Dedifferentiated amniotic fluid mesenchymal stem cell (primary cell): Measurements from ENCODE around the gene PPIF.

Source experiments
- DNase-seq: peaks from one replicate; pipeline ENCODE4 v3.0.0-alpha.2; 2016; ENCODE audit errors: extremely low spot score

PPIF gene

DNA sequence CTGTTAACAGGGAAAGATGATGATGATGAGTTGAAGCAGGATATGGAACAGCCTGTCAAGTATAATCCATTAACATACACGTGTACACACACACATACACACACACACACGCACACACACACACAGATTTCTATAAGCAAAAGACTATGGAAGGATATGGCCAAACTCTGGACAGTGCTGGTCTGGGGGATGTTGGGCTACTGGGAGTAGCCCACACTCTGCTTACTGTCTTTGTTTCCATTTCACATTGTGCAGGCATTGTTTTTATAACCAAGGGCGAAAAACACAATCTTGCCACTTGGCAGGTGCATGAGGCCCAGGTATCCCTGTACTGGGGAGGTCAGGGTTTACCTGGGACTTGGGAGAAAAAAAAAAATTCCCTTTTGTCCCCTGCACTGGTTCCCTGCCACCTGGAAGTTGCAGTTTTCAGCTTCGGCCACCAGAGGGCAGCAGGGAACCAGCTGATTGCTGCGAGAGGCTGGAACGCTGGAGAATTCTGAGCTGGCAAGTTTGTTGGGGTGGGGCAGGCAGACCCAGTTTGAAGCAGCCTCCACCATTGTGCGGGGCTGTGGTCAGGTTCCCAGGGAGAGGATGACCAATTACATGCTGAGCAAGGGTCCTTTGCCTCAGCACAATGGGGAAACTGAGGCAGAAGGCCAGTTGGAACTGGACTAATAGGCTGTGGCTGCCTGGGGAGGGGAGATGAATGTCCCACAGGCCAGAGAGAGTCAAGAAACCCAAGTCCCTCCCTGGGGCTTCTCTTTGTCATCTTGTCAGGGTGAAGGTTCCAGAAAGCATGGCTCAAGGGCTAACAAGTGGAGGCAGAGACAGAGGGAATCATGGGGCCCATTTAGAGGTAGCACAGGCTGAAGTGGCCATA, 27.3 kb downstream of the PPIF start:
- DNase-seq, result peak; percentile 68

DNA sequence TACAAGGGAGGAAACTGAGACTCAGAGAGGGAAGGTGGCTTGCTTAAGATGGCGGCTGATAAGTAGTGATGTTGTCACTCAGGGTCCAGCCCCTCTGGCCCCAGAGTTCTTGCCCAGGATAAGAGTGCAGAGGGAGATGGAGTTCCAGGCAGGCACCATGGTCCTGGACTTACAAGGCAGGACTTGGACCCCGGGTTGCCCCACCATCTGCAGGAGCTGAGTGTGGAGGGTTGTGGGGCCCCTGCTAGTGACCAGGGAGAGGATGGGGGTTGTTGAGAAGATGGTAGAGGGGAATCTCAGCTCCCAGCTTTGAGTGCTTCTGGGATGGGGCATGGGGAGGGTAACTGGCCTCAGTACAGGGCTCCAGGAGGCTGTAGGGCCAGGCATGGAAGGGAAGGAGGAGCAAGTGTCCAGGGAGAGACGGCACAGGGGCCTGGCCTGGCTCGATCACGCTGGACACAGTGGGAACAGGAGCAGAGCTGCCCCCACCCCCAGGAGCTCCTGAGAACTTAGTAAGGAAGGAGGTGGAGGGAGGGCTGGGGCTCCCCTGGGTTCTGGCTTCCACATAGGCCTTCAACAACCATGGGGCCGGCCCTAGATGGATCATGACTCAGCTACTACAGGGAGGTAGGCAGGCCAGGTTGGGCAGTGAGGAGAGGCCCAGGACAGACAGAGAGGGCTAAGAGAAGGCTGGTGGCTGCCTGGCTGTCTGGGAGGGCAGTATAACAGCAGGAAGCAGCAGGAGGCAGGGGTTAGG, 28.2 kb downstream of the PPIF start:
- DNase-seq, result no peak

DNA sequence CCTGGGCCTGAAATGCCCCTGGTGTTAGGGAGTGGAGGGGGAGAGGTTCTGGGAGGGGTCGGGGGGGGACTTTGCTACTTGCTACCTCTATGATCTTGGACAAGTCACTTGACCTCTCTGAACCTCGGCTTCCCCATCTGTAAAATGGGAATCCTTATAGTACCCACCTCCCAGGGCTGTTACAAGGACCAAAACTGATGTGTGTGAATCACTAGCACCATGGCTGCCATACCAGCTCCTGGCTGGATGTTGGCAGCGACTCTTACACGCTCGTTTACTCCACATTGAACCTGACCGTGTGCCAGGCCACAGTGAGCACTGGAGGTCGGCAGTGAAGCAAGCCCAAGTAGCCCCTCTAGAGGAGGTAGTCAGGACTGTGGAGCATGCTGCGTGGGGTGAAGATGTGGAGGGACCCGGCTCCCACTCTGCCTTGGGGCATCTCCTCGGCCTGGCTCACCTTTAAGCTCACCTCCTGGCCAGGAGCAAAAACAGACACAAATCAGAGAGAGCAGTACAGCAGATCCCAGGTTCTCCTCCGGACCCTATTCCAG, 28.9 kb downstream of the PPIF start:
- no peak for DNase-seq

DNA sequence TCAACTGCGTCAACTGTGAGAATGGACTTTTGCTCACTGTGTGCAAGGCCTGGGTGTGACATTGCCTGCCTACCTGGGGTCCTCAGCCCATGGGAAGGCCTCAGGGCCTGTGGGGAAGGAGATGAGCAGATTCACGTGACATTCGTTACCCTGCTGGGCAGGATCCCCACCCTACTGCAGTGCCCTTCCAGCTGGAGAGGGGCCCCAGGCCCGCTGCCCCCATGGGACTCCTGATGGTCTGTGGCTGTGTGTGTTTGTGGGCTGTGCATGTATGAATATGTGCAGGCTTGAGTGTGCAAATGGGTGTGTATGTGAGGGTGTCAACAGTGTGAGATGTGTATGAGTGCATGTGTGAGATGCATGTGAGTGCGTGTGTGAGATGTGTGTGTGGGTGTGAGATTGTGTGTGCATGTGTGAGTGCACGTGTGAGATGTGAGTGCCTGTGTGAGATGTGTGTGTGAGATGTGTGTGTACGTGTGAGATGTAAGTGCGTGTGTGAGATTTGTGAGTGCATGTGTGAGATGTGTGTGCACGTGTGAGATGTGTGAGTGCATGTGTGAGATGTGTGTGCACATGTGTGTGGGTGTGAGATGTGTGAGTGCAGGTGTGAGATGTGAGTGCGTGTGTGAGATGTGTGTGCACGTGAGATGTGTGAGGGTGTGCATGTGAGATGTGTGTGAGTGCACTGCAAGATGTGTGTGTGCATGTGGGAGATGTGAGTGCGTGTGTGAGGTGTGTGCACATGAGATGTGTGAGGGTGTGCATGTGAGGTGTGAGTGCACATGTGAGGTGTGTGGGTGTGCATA, 29.7 kb downstream of the PPIF start:
- DNase-seq, result no peak

DNA sequence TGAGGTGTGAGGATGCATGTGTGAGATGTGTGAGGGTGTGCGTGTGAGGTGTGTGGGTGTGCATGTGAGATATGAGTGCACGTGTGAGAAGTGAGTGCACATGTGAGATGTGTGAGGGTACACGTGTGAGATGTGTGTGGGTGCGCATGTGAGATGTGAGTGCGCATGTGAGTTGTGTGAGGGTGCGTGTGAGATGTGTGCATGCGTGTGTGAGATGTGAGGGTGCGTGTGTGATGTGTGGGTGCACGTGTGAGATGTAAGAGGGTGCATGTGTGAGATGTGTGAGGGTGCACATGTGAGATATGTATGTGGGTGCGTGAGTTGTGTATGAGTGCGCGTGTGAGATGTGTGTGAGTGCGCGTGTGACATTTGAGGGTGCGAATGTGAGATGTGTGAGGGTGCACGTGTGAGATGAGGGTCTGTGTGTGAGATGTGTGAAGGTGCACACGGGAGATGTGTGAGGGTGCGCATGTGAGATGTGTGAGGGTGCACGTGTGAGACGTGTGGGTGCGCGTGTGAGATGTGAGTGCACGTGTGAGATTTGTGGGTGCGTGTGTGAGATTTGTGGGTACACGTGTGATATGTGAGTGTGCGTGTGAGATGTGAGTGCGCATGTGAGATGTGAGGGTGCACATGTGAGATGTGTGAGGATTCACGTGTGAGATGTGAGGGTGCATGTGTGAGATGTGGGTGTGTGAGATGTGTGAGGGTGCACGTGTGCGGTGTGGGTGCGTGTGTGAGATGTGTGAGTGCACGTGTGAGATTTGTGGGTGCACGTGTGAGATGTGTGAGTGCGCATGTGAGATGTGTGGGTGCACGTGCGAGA, 30.5 kb downstream of the PPIF start:
- no peak for DNase-seq

DNA sequence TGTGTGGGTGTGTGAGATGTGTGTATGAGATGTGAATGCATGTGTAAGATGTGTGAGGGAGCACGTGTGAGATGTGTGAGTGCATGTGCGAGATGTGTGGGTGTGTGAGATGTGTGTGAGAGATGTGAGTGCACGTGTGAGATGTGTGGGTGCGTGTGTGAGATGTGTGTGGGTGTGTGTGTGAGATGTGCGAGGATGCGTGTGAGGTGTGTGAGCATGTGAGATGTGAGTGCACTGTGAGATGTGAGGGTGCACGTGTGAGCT, 31.0 kb downstream of the PPIF start:
- DNase-seq, result no peak

DNA sequence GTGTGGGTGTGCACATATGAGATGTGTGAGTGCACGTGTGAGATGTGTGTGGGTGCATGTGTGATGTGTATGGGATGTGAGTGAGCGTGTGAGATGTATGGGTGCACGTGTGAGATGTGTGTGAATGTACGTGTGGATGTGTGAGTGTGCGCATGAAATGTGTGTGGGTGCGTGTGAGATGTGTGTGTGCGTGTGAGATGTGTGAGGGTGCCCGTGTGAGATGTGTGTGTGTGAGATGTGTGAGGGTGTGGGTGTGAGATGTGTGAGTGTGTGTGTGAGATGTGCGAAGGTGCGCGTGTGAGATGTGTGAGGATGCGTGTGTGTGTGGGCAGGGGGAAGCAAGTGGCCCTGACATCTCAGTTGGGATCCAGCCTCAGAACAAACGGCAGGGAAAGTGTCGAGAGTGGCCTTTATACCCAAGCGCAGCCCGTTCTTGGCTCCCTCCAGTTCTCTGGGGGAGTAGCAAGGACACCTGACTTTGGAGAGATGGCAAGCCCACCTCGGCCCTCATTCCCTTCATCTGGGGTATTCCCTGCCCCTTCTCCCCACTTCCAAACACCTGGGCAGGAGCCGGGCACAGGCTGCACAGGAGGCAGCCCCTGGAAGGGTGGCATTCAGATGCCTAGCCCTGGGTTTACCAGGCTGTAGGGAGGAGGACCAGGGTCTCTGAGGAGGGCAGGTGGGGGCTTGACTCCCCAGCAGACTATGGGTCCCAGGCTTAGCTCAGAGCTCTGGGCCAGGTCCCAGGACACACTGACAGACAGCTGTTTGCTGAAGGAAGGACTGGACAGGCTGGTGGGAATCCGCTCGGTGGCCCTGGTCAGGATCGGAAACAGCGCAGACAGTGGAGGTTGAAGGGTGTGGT, 31.6 kb downstream of the PPIF start:
- DNase-seq, result no peak

DNA sequence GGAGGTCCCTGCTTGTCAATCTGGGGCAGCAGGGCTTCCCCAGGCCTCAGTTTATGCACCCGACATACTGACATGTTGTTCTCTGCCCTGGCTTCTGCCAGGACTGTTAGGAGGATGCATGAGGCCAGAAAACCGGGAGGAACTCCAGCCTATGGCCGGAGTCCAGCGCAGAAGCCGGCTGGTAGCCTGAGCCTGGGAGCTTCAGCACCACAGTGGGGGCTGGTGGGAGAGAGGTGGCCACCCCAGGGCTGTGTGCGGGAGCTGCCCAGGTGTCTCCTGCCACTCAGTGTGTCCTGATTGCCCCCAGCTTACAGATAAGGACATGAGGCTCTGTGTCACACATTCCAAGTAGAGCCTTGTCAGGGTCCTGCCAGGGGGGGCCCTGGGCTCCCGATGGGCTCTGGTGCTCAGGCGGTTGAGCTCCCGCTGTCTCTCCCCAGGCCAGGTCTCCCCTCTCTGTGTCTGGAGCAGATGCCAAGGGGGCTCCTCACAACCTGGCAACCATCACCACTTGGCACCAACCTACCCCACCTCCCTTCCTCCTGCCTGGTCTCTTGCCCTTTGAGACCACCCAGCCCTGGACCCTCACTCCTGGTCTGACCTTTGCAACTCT, 32.3 kb downstream of the PPIF start:
- no peak for DNase-seq

DNA sequence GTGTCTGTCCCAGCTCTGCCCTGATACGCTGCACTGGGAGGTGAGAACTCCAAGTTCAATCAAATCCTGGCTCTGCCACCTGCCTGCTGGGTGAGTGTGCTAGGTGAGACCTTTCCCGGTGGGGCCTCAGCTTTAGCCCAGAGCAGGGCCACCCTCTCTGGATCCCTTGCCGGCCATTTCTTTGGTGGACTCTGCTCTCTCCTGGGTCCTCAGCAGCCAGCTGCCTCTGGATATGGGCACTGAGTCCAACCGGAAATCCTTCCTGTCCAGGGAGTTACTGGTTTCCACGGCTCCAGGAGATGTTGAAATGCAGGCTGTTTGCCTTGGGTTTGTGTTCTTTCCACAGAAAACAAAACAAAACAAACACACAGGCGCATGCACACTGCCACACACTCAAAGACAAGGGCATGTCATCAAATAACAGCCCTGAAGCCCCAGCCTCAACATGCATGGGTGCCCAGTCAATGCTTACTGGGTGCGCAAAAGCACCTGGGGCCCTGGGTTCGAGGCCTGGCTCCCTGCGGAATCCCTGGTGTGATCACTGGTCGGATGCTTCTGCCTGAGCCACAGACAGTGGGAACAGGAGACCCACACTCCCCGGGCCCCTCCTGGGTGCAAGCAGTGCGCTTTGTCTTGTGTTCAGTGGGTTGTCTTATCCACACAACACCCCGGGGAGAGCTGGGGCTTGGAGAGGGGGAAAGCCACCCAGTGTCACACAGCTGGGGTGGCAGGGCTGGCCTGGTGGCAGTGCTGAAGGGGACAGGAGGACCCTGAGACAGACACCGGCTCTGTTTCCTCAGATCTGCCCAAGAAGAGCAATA, 33.1 kb downstream of the PPIF start:
- DNase-seq, result peak; percentile 55

DNA sequence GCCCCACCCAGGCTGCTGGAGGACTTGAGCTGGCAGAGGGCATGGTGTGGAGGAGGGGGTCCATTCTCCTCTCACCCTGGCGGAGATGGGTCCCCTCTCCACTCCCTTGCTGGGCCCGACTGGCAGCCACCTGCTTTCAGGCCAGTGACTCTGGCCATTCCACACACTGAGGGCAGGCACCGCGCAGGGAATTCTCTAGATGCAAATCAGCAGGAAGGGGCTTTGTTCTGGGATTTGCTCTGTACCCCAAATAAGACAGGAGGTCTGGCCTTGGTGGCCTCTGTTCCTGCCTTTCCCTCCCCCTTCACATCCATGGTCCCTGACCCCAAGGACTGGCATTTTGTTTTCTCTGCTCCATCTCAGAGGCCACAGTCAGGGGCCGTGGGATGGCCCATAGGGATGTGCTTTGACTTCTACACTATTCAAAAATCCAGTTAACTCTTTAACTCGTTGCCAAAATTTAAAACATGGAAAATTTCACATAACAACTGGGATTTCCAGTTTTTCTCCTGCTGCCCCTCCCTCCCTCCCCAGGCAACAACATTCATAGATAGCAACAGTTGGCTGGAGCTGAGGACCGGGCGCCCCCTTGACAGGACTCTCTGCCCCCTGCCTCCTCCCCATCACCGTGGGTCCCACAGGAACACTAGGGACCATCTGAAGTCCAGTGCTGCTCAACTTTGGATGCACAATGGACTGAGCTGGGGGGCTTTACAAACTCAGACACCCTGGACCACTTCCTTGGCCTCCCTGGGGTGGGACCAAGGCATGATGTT, 33.9 kb downstream of the PPIF start:
- no peak for DNase-seq

DNA sequence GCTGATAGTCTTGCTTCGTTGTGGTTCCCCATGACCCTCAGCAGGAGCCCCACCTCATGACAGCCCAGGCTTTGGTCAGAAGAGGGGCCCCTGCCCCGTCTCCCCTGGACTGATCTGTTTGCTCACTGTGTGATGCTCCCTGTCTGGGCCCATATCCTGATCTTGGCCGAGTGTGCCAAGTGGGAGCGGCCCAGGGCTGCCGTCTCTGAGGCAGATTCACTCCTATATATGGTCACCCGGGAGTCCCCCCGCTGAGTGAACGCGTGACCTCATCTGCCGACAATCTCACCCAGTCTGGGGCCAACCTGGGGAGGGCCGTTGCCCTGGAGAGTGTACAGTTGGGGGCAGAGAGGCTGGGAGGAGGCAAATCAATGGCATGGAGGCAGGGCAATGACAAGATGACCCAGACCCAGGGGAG, 34.5 kb downstream of the PPIF start:
- no peak for DNase-seq

DNA sequence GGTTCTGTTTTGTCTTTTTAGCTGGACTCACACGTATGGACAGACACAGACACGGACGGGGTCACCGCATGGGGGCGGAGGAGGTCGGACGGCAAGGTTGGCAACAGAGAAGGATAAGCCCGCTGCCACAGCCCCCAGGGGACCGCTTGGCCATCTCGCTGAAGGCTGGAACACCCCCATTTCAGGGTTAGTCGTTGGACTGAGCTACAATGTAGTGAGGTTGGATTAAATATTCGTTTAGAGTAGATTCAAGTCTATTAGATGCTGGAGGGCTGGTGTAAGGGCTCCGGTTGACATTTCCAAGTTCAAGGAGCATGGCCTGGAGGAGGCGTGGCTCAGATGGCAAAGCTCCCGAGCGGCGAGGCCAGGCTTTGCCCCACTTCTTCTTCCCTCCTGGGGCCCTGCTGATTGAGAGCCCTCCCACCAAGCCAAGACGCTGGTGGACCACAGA, 35.2 kb downstream of the PPIF start:
- DNase-seq, result no peak

DNA sequence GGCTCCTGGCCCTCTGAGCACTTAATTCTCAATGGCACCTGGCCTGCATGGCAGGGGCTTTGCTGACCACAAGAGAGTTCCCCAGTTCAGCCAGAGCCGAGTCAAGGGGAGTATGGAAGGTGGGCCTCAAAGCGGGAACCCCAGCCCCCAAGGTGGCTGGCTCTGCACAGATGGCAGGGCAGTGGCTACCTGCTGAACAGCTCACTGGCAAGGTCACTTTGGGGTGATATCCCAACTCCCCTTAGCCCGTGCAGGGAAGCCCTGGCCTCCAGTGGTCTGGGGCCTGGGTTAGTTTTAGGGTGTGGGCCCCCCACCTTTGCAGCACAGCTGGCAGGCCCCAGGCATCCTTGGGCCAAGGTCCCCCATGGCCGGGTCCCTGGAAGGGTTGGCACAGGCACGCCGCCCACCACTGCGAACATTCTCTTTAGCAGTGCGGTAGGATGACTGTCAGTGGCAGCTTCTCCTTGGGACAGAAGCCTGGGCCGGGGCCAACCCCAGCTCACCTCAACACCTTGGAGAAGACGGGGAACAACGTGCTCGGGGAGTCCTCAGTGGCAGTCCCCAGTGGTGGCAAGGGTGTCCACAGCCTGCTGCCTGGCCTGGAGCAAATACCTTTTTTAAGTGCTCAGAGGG, 36.8 kb downstream of the PPIF start:
- DNase-seq, result no peak

DNA sequence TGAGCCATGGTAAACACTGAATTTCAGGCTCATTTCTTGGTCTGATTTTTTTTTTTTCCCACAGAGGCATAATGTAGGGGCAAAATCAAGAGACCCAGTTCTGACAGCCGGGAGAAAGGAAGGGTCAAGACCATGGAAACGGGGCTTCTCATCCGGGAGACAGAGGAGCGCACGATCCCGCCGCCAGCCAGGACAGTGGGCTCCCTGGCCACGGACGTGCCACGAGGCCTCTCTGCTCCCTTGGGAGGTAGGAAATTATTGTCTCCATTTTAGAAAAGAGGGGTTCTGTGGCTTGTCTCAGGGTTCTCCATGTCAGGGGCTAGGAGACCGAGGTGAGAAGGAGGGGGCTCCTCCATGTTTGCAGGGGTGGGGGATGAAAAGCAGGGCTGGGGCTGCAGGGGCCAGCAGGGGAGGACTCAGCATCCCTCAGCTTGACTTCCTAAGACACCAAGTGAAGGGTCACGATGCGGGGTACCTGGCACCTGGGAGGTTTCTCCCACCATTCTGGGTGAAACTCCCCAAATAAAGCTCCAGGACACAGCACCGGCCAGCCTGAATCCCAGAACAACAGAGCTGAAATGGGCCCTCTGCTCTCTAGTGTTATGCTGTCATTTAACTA, 37.6 kb downstream of the PPIF start:
- DNase-seq, result no peak

DNA sequence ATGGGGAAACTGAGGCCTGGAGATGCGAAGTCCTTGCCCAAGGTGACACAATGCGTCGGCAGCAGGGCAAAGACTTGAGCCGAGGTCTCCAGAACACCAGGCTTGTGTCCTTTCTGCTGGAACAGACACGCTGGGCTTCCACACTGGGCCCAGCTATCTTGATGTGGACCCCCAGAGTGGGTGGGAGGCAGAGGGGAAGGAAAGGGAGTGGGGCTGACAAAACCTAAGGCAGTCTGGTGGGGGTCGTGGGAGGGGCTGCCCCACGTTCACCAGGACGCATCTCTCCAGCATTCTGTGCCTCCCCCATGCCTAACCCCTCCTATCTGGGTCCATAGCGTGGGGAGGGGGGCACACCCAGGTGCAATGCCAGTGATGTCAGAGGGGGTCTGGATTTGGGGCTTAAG, 38.1 kb downstream of the PPIF start:
- DNase-seq, result no peak

DNA sequence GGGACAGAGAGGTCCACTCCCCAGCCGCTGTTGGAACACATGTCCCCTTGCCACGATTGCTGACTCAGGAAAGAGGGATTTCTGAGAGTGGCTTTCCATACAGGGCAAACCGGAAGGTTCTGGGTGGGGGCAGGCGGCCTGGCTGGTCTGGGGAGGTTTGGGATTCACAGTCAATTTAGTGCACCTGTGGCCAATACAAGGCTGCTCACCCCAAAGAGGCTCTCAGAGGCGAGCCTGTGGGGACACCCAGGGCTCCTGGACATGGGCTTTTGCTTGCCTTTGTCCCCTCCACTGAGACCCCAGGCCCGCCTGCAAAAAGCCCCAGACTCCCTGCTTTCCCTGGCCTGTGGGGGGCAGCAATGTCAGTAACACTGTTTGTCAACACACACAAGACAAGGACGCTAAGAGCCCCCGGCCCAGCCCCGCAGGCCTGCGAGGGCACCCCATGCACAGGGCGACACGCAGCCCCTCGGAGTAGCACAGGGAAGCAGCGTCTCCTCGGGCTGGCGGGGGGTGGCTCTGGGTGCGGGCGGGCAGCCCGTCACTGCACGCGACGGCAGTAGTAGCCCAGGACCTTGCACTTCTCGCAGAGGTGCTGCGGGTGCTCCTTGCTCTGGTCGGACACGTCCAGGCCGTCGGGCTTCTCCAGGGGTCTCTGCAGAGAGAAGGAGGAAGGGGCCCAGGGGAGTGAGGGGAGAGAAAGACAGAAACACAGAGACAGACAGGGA, 38.7 kb downstream of the PPIF start:
- DNase-seq, result no peak
